UCSD-AML1 (cell line): ENCODE results near the gene ATAD3B.
"Not testable (repeated sequence)": the region's sequence is repeated elsewhere in the genome, so short reads cannot be mapped to it uniquely, and the experiment has no call there.

Experiments used
- DNase-seq: peaks from one replicate; lab custom pipeline; 2025; ENCODE audit not compliant: unreplicated experiment; lab: John Stamatoyannopoulos, UW

ATAD3B gene

GRCh38 chr1:1450616-1451015 lies 20.9 kb upstream of the ATAD3B start:
- not testable (repeated sequence) for DNase-seq

- DNase-seq: no peak
Measured at GRCh38 chr1:1451696-1452364, 19.7 kb upstream of the ATAD3B start.

GRCh38 chr1:1452365-1452739 lies 19.2 kb upstream of the ATAD3B start:
- not testable (repeated sequence) for DNase-seq

DNA sequence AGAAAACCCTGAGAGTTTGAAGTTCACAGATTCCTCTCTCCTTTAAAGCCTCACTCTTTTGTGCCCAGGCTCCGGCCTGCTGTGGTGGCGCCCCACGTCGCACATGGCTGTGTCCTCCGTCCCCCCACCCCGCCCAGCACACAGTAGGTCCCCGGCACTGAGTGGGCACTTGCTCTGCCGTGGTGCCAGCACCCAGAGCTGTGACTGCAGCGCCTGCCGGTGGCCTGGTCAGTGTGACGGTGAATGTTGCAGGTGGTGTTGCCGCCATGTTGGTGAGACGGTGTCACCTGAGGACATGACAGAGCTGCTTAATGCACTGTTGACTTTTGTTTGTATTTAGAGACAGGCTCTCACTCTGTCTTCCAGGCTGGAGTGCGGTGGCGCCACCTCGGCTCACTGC lies 18.7 kb upstream of the ATAD3B start:
- DNase-seq: no peak

DNA sequence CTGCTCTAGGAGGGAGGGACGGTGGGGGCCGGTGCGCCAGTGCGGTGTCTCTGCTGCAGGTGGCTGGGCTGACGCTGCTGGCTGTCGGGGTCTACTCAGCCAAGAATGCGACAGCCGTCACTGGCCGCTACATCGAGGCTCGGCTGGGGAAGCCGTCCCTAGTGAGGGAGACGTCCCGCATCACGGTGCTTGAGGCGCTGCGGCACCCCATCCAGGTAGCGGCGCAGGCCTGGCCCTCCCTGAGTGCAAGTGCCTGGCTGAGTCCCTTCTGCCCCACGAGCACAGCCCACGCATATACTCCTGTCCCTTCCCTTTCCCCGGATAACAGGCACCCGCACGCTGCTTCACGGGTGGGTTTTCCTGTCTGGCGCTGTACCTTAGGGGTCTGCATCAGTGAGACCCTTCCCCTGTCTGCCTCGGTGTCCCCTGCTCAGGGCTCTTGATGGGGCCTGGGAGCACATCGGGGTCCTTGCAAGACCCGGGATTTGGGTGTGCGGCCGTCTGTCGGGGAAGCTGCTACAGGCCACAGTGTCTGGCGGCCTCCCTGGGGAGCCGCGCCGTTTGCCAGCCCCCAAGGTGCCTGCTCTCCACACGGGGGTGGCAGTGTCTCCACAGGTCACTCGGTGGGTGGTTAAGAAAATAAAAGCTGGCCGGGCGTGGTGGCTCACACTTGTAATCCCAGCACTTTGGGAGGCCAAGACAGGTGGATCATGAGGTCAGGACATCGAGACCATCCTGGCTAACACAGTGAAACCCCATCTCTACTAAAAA lies 17.1 kb upstream of the ATAD3B start:
- DNase-seq: not testable (repeated sequence)

DNA sequence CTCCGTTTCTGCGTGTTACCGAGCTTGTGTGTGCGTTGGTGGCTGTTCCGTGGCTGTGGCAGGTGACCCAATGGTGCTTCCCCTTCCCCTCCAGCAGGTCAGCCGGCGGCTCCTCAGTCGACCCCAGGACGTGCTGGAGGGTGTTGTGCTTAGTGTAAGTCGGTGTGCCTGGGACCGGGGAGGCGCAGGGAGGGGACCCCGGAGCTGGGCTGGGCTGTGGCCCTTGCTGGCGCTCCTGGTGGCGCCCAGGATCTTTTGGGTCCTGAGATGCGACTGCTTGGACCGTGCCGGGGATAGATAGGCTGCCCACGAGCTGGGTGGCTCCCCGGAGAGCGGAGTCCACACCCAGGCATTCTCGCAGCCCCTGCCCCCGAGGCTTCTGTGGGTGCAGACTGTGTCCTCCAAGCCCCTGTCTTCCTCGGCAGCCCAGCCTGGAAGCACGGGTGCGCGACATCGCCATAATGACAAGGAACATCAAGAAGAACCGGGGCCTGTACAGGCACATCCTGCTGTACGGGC lies 16.1 kb upstream of the ATAD3B start:
- DNase-seq: no peak

- DNase-seq: not testable (repeated sequence)
Measured at GRCh38 chr1:1455934-1456333, 15.6 kb upstream of the ATAD3B start.

GRCh38 chr1:1456683-1457255 lies 14.8 kb upstream of the ATAD3B start:
- DNase-seq: not testable (repeated sequence)

DNA sequence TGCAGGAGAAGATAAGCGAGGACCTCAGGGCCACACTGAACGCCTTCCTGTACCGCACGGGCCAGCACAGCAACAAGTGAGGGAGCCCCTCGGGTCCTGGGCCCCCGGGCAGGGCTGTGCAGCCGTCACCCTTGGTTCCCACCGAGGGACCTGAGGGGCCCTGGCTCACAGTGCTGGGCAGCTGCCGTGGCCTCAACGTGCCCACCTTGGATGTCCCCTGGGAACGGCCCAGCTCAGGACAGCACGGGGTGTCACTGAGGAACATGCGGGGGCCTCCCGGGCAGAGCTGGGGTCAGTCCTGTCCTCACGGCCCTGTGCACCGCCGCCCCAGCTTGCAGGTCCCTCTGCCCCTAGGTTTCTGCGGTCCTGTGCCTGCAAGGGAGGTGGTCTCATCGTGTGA lies 12.4 kb upstream of the ATAD3B start:
- not testable (repeated sequence) for DNase-seq

GRCh38 chr1:1459711-1460110 lies 11.9 kb upstream of the ATAD3B start:
- DNase-seq: not testable (repeated sequence)

GRCh38 chr1:1460540-1461130 lies 10.9 kb upstream of the ATAD3B start:
- no peak for DNase-seq

DNA sequence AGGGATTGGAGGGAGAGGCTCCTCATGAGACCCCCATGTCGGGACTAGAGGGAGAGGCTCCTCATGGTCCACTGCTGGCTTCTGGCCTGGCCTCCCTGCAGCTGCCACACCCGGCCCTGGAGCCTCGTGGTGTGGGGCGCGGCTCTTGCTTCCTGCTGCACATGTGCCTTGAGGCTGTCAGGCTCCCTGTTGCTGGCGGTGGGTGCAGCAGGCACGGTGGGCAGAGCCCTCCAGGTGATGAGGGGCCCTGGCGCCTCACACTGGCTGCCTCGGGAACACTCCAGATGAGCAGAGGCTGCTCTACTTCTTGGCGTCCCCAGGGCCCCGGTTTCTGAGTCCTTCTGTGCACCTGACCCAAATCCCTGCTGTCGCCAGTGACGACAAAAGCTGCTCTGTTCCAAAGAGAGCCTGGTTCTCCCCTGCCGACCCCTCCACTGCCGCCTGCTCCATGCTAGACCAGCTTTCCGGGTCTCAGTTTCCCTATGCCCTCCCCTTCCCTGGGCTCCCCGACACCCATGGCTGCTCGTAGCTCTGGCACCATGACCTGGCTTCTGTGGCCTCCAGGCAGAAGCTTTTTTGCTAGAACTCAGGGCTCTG lies 9.7 kb upstream of the ATAD3B start:
- no peak for DNase-seq

GRCh38 chr1:1462318-1462966 lies 9.1 kb upstream of the ATAD3B start:
- no peak for DNase-seq

- no peak for DNase-seq
Measured at GRCh38 chr1:1463312-1463711, 8.3 kb upstream of the ATAD3B start.

GRCh38 chr1:1468196-1468985 lies 3.2 kb upstream of the ATAD3B start:
- not testable (repeated sequence) for DNase-seq

- no peak for DNase-seq
Measured at GRCh38 chr1:1470626-1471388, 758 bp upstream of the ATAD3B start.

DNA sequence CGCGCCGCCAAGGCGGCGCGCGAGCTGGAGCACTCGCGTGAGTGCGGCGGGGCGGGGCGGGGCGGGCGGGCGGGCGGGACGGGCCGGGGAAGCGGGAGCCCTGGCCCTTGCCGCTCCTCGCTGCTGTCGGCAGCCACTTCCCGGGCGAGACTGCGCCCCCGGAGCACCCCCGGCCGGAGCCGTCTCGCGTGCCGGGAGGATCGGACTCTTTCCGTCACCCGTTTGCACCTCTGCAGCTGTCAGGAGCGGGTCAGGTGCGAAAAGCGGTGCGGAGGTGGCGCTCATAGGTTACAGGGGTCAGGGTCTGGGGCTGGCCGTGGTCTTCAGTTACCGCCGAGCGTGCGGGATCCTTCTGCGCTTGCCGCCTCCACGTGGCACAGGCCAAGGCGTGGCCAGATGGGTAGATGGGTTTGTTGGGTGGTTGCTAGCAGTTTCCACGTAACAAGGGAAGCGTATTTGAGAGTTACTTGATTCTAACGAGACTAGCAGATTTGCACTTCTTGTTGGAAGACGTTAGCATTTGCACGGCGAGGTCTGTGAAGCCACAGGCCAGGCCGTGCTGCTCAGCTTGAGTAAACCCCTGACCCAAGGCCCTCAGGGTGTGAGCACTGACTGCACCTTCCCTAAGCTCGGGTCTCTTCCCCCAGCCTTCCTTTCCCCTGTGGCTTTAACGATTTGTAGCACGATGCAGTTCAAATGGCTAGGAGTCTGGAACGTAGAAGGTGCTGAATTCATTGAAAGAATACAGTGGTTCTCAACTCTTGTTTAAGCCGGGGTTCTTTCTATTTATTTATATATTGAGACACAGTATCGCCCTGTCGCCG lies 700 bp downstream of the ATAD3B start:
- DNase-seq: not testable (repeated sequence)

- not testable (repeated sequence) for DNase-seq
Measured at GRCh38 chr1:1476011-1476410, 4.4 kb downstream of the ATAD3B start.
